ENCODE results near the gene EFS. TPM values are rescaled to one million over a fixed set of nuclear protein-coding genes. Genes with fewer than 3 reads are reported as not detected.

EFS gene
- total and polyA plus RNA-seq, 8 donors: 15.8 to 64.1 (median 46.9) TPM

GRCh38 chr14:23381871-23382270 lies 16.9 kb upstream of the EFS start:
- Histone ChIP-seq H3K9me3 (no peaks in the 10 kb centered on the region), H3K36me3 (no peaks in the 10 kb centered on the region), H3K27me3 (peaks cover 0 to 36% of the 10 kb centered on the region in 2 donors), H3K4me3 (no peak overlapping the region), H3K27ac (no peak overlapping the region), H3K4me1 (no peaks in the 10 kb centered on the region)
- no peak for DNase-seq
- ATAC-seq: no peak
- intact Hi-C loops (cut with DNase I): no loop called here
- TF ChIP-seq, protein P1, sequence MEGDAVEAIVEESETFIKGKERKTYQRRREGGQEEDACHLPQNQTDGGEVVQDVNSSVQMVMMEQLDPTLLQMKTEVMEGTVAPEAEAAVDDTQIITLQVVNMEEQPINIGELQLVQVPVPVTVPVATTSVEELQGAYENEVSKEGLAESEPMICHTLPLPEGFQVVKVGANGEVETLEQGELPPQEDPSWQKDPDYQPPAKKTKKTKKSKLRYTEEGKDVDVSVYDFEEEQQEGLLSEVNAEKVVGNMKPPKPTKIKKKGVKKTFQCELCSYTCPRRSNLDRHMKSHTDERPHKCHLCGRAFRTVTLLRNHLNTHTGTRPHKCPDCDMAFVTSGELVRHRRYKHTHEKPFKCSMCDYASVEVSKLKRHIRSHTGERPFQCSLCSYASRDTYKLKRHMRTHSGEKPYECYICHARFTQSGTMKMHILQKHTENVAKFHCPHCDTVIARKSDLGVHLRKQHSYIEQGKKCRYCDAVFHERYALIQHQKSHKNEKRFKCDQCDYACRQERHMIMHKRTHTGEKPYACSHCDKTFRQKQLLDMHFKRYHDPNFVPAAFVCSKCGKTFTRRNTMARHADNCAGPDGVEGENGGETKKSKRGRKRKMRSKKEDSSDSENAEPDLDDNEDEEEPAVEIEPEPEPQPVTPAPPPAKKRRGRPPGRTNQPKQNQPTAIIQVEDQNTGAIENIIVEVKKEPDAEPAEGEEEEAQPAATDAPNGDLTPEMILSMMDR (IDR thresholded peaks at IDR 0.05): no peak

DNA sequence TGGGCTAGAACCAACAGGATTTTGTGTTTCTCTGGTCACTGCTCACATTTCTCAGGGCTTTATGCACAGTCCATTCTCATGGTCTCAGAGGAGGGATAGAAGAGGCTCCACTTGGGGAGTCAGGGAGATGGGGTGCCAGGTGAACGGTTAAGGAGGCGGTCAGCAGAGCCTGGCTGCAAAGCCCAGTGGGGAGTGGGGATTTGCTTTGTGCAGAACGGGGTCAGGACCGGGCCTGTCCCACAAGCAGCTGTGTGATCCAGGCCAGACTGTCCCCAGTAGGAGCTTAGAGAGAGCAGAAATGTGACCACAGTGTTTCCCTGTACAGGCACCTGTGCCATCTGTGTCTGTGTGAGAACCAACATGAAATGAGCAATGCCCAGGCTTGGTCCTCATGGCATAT lies 16.0 kb upstream of the EFS start:
- DNase-seq (no peak), ATAC-seq (no peak)
- Histone ChIP-seq H3K27me3 (peaks cover 0 to 36% of the 10 kb centered on the region in 2 donors), H3K27ac (no peak overlapping the region), H3K36me3 (no peaks in the 10 kb centered on the region), H3K9me3 (no peaks in the 10 kb centered on the region), H3K4me1 (no peaks in the 10 kb centered on the region), H3K4me3 (no peak overlapping the region)
- TF ChIP-seq, protein P1 (IDR thresholded peaks at IDR 0.05): no peak
- intact Hi-C loops (cut with DNase I): no loop called here

GRCh38 chr14:23380197-23380914 lies 15.4 kb upstream of the EFS start:
- Histone ChIP-seq H3K27me3 (peaks cover 0 to 36% of the 10 kb centered on the region in 2 donors), H3K27ac (no peak overlapping the region), H3K9me3 (no peaks in the 10 kb centered on the region), H3K36me3 (no peaks in the 10 kb centered on the region), H3K4me3 (no peak overlapping the region), H3K4me1 (no peaks in the 10 kb centered on the region)
- DNase-seq: no peak
- intact Hi-C loops (cut with DNase I): no loop called here
- peak; percentile 5 for ATAC-seq
- TF ChIP-seq, protein P1 (IDR thresholded peaks at IDR 0.05): no peak

- Histone ChIP-seq H3K27ac (no peak overlapping the region), H3K36me3 (no peaks in the 10 kb centered on the region), H3K4me1 (no peaks in the 10 kb centered on the region), H3K9me3 (no peaks in the 10 kb centered on the region), H3K27me3 (peaks cover 0 to 36% of the 10 kb centered on the region in 2 donors), H3K4me3 (no peak overlapping the region)
- intact Hi-C loops (cut with DNase I): loop anchor here in 1 of 2 donors (10.0 kb wide), 1 partner anchor 55 kb away; the partner anchor contains the start of gene PABPN1
- TF ChIP-seq, protein P1 (IDR thresholded peaks at IDR 0.05): peak; percentile 76 to 90
- ATAC-seq (peak; percentile 98), DNase-seq (peak; percentile 32 to 92 (median 64))
Observed at GRCh38 chr14:23379366-23380196, 14.6 kb upstream of the EFS start.
